ENCODE measurements around the gene FPR1.
A peak's percentile ranks its signal among the peaks of the same experiment; 100 is the strongest.
"Not testable (repeated sequence)": the region's sequence is repeated elsewhere in the genome, so short reads cannot be mapped to it uniquely, and the experiment has no call there.

The FPR1 gene

DNA sequence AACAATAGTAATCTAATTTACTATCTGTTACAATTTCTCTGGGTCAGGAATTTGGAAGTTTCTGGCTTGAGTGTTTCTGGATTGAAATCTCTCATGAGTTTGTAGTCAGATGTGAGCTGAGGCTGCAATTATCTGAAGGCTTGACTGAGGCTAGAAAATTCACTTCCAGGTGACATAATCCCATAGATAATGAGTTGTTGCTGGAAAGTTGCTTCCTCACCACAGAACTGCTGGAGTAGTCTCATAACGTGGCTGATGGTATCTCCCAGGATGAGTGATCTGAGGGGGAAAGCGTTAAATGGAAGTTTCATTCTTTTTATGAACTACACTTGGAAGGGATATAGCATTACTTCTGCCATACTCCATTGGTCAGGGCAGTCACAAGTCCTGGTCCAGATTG lies 28.0 kb upstream of the FPR1 start:
- no peak for DNase-seq (ENCODE audit: low read depth)

DNA sequence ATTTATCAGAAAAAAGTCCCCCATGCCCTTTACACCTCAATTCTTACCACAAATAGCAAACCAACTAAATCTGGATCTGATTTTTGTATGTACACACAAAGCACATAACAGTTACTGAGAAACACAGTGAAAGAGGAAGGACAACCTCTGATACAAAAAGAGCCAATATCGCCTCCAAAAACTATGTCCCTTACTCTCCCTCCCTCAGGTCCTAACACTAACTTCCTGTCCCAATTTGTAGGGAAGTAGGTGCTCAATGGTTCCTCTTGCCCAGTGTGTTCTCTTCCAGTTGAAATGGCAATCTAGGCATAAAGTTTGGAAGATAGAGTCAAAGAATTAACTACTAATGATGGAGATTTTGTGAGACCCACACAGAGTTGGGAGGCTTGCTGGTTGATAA lies 27.5 kb upstream of the FPR1 start:
- no peak for DNase-seq (ENCODE audit: low read depth)

DNA sequence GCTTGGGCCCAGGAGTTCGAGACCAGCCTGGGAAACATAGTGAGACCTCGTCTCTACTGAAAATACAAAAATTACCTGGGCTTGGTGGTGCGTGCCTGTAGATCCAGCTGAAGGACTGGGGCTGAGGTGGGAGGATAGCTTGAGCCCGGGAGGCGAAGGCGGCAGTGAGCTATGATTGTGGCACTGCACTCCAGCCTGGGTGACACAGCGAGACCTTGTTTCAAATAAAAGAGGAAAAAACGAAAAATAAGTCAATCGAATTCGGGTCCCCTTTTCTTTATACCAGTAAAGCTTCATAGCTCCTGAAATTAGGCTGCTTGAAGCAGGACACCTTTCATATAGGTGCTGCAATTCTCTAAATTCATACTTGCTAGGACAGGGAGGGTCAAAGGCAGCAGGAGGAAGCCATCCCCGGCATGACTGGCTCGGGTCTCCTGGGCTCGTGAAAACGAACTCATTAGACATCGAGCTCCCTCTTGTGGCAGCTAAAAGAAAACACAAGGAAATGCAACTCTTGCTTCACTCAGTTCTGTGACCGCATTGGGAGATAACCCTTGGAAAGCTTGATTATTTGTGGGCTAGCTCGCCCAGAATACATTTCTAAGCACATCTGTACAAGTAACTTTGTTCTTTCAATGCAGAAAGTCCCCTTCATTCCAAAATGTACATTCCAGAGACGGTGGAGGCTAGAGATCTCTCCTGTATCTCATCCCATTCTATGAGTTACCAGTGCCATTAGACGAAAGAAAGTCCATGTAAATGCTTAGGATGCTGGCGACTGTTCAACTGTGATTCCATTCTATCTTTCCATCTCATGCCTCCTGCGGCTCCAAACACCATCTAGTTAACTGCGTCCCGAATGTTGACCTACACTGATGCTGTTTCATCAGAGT lies 26.1 kb upstream of the FPR1 start:
- DNase-seq (ENCODE audit: low read depth): peak; percentile 81

DNA sequence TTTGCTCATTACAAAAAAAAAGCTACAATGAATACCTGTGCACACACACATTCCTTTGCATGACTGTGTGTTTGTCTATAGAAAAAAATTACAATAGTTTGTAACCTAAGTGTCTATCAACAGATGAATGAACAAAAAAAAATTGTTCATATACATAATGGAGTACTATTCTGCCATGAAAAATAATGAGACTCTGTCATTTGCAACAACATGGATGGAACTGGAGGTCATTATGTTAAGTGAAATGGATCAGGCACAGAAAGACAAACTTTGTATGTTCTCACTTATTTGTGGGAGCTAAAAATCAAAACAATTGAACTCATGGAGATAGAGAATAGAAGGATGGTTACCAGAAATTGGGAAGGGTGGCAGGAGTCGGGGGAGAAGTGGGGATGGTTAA lies 24.9 kb upstream of the FPR1 start:
- DNase-seq (ENCODE audit: low read depth): not testable (repeated sequence)

DNA sequence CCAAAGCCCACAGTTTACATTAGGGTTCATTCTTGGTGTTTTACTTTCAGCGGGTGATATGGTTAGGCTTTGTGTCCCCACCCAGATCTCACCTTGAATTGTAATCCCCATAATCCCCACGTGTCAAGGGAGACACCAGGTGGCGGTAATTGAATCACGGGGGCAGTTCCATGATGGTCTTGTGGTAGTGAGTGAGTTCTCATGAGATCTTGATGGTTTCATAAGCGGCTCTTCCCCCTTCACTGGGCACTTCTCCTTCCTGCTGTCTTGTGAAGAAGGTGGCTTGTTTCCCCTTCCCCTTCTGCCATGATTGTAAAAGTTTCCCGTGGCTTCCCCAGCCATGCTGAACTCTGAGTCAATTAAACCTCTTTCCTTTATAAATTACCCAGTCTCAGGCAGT lies 21.3 kb upstream of the FPR1 start:
- DNase-seq (ENCODE audit: low read depth): no peak

DNA sequence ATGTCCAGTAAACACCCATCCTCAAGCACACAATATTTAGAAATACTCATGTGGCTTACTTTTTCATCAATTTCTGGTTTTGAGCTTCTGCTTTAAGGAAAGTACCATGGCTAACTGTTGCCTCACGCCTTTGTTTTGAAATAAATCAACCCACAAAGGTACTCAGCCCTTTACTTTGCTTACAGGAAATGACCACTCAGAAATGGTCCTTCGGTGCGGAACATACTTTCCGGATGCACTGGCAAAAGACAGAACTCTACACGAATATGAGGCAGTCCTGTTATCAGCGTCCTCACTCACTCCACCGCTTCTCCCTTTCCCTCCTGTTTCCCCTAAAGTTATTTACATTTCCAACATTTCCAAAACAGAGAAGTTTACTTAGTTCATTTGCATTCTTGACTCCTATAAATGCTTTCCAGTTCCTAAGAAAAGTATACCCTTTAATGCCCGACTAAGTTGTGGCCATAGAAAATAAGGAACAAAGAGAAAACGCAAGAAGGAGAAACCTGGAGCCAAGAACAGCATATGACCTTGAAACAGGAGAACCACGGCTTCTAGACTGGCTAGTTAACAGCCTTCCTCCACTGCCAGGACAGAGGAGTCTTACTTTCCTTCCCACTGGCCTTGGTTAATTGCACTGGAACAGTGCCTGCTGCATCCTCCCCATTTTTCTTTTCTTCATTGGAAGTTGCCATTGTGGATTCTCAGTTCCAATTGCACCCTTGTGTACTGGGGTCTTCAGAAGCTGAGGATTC lies 19.9 kb upstream of the FPR1 start:
- no peak for DNase-seq (ENCODE audit: low read depth)

DNA sequence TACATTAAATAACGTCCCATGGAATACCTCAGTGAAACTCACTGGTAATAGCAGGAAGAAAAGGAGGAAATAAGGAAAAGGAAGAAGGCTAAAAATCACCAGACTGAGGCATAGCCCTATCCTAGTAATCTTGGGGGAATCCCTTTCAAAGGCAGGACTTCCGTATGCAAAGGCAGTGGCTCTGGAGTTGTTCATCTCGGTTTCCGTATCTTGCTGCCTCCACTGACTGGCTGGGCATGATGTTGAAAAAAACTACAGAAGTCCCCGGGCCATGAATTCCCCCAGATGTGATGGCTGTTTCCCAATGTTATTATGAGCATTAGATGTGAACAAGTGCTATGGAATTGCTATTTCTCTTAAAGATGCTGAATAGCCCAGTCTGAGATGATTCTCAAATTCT lies 14.8 kb upstream of the FPR1 start:
- DNase-seq (ENCODE audit: low read depth): no peak

DNA sequence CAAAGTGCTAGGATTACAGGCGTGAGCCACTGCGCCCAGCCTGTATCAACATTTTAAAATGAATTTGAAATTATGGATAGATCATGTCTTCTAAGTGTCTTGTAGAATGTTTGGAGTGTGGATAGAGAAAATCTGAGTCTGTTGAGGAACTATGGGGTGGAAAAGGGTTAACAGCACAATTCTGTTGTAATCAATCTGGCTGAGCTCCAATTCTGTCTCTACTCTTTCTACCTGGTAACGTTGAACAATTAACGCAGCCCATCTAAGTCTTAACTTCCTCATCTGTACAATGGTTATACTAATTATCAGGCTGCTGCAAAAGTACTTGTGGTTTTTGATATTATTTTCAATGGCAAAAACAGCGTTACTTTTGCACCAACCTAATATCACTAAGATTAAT lies 13.4 kb upstream of the FPR1 start:
- DNase-seq (ENCODE audit: low read depth): no peak

DNA sequence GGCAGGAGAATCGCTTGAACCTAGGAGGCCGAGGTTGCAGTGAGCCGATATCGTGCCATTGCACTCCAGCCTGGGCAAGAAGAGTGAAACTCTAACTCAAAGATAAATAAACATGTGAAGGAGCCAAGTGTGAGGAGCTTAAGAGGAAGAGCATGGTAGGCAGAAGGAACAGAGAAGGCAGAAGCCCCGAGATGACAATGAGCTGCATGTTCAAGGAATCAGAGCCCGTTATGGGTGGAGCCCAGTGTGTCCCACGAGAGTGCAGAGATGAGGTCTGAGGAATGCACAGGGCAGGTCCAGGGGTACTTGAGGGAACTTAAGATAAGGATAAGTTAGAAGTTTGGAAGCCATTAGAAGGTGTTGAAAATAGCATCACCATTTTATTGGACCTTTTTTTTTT lies 10.0 kb upstream of the FPR1 start:
- no peak for DNase-seq (ENCODE audit: low read depth)

DNA sequence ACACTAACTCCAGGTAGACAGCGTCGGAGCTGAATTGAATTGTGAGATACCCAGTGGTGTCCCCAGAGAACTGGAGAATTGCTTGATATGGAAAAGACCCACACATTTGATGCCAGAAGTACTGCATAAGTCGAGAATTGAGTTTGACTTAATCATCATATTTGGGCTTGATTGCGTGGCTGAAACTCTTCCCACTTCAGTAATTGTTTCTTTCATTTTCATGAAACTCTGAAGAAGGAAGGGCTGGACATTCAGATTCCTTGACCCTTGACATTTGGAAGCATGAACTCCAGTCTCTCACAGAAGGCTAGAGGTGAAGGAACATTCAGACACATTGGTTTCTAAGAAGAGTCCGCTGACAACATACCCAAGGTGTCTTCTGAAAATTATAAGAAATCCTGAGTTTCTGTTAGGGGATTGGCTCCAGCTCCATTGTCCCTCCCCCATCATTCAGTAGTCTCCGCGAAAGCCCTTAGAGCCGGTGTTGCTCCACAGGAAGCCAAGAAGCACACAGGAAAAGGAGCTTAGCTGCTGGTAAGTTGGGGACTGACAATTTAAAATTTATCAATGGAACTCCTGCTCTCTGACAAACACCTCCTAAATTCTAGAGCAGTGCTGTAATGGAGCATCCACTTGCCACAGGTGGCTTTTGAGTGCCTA lies 9.1 kb upstream of the FPR1 start, which contains the start of gene FPR2:
FPR2 (plus strand) TSS at position 484 of the 660 bp plus-strand sequence. CDS start 7,479 bp downstream, outside the sequence.
- DNase-seq (ENCODE audit: low read depth): no peak

DNA sequence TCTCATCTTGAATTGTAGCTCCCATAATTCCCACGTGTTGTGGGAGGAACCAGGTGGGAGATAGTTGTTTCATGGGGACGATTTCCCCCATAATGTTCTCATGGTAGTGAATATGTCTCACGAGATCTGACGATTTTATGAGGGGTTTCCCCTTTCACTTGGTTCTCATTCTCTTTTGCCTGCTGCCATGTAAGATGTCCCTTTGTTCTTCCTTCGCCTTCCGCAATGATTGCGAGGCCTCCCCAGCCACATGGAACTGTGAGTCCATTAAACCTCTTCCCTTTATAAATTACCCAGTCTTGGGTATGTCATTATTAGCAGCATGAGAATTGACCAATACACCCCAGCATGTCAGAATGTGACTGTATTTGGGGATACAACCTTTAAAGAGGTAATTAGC lies 3.9 kb upstream of the FPR1 start:
- DNase-seq (ENCODE audit: low read depth): no peak

DNA sequence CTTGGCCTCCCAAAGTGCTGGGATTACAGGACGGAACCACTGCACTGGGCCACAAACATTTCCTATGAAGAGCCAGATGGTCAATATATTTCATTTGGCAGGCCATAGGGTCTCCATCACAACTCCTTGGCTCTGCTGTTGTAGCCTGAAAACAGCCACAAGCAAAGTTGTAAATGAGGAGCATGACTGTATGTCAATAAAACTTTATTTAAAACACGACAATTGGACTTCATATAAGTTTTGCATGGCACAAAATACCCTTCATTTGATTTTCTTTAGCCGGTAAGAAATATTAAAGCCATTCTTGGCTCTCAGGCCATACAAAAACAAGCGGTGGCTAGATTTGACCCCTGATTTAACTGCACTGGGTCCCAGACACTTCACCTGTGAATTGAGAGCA lies 3.1 kb upstream of the FPR1 start:
- DNase-seq (ENCODE audit: low read depth): no peak

DNA sequence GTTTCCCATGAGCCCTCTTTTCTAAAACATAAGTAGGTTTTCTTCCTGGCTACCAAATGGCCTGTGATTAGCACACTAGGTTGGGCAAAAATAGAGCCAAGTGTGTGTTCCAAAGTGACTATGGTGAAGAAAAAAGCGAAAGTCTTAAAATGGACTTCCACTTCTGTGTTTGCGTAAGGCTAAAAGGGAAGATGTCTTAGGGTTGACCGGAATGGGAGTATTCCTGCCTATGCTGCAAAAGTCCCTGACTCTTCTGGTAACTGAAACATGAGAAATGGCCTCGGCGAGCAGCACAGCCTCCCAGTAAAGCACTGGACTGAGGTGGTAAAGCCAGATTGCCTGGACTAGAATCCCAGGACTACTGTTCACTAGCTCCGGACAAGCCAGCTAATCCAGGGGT lies 2.4 kb upstream of the FPR1 start:
- no peak for DNase-seq (ENCODE audit: low read depth)

DNA sequence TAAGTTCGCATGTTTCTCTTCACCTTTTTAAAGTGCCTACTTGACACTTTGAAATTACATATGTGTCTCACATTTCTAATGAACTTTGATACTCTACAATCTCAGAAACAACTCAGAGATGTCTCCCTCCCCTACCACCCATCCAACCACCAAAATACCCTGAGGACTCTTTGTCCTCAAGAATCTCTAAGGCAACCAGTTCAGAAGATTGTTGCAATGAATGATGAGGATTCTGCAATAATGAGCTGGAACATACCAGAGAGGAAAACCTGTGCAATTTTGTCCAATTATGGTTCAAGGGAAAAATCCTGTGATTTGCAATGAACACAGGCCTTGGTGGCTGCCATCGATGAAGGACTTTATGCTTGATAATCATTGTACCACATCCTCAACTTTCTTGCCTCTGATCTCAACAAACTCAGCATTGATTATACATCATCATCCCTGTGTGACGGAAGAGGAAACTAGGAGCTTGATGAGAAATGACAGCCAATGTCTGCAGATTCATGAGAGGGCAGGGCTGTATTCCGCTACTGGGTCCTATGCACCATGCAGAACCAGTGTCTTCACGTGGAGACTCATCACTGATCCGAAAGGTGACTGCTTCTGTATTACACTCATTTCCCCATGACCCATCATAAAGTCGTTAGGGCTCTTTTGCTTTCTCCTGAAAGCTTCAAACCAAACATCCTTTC lies 1.1 kb downstream of the FPR1 start:
- no peak for DNase-seq (ENCODE audit: low read depth)

DNA sequence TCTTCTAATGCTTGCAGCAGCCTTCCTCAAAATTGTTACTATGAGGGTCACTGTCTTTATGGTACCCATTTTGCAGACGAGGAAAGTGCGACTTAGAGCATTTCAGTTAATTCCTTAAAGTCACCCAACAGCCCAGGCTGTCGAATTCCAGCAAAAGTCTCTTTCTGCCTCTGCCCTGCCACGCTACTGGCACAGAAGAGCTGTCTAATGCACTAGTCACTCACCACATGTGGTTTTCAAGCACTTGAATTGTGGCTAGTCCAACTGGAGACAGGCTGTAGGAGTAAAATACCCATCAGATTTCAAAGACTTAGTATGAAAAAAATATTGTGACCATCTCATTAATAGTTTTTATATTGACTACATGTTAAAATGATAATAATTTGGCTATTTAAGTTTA lies 1.7 kb downstream of the FPR1 start:
- no peak for DNase-seq (ENCODE audit: low read depth)

DNA sequence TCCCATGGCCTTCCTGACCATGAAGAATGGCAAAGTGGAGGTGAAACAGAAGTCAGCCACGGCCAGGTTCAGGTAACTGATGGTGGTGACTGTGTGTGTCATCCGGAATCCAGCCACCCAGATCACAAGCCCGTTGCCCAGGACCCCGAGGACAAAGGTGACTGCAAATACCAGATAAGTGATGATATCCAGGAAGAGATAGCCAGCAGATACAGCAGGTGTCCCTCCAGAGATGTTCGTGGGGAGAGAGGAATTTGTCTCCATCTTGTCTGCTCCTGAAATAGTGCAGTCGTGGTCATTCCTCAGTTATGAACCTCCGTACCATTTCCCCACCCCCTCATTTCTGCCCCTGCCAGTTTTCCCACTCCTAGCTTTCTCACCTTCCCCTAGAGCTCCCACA lies 4.9 kb downstream of the FPR1 start:
- DNase-seq (ENCODE audit: low read depth): no peak

DNA sequence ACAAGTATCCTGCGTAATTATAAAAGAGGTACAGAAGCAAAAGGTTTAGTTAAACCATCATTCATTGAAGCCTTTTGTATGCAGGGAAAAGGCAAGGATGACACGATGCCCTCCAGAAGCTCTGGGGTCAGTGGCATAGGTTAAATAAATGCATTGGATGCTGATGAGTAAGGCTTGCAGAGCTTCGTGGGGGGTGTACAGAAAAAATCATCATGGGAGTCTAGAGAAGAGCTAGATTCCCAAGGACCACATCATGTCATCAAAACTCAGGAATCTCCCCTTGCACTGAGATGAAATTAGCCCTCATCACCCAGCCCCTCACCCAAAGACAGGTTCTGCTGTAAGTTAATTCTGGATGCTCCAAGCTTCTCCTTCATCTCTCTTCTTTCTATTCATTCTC lies 8.3 kb downstream of the FPR1 start:
- DNase-seq (ENCODE audit: low read depth): no peak

DNA sequence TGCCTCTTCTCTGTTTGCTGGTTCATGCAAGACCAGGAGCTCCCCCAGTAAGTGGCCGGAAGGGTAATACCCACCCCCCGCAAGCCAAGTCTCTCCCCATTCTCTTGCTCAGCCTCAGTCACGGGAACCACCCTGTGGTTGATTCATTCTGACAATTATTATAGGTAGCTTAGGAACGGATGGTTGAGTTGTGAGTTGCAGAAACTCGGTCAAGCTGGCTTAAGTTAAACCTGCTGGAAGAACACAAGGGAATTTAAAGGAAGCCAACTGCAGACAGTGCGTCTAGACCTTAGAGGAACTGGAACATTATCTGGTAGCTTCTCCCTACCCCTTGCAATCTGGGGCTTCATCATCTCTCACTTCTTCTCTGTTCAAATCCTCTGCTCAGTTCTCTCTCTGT lies 8.9 kb downstream of the FPR1 start:
- DNase-seq (ENCODE audit: low read depth): no peak

DNA sequence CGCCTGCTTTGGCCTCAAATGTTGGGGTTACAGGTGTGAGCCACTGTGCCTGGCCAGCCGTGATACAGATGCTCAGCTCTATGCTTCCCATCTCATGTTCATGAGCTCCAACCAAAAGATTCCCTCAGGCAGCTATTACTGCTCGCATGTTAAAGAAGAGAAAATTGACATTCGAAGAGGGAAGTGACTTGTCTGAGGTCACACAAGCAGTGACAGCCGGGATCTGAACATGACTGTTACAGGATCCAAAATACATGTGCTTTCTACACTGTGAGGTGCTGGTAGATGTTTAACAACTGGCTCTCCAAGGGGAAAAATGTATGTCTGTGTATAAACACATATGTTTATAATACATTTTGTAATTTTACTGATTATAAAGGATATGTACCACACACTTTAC lies 11.3 kb downstream of the FPR1 start:
- no peak for DNase-seq (ENCODE audit: low read depth)

DNA sequence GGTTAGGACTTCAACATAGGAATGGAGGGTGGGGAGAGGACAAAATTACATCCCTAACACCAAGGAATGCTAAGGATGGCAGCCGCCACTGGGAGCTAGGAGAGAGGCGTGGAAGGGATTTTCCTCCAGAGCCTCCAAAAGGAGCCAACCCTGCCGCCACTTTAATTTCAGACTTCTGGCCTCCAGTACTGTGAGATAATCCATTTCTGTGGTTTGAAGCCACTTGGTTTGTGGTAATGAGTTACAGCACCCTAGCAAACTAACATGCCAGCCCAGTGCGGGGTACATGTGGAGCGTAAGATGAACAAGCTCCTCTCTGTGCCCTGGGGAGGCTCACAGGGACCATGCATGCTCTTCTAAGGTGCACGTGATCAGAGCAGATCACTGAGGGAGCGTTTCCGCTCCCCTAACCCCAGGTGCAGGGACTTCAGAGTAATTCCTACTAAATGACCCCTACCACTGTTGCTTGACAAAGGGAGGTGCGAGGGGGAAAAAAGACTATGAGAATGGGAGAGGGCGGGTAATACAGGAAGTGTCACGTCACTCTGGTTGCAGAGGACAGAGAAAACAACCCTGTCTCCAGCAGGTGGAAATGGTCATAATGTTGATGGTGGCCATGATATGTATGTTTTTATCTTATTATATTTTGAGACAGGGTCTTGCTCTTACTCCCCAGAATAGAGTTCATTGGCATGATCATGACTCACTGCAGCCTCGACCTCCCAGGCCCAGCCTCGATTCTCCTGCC lies 12.0 kb downstream of the FPR1 start:
- no peak for DNase-seq (ENCODE audit: low read depth)

DNA sequence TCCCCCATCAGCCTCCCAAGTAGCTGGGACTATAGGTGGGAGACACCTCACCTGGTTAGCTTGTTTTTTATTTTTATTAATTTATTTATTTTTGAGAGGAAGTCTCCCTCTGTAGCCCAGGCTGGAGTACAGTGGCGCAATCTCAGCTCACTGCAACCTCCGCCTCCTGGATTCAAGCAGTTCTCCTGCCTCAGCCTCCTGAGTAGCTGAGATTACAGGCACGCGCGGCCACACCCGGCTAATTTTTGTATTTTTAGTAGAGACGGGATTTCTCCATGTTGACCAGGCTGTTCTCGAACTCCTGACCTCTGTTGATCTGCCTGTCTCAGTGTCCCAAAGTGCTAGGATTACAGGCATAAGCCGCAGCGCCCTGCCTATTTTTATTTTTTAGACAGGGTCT lies 13.2 kb downstream of the FPR1 start:
- DNase-seq (ENCODE audit: low read depth): not testable (repeated sequence)

DNA sequence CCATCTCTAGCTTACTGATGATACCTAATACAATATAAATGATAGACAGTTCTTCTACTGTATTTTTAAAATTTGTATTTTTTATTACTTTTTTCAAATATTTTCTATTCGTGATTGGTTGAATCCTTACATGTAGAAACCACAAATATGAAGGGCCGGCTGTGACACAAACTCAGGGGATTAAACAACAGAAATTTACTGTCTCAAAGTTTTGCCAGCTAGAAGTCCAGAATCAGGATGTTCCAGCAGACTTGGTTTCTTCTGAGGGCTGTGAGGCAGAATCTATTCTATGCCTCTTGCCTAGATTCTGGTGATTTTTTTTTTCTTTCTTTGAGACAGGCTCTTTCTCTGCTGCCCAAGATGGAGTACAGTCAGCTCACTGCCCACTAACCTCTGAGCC lies 13.8 kb downstream of the FPR1 start:
- DNase-seq (ENCODE audit: low read depth): no peak

Measured in EH (cell line).